ENCODE results near the gene SLC25A21. TPM values are rescaled to one million over a fixed set of nuclear protein-coding genes. Genes with fewer than 3 reads are reported as not detected.
"Not testable (repeated sequence)": the region's sequence is repeated elsewhere in the genome, so short reads cannot be mapped to it uniquely, and the experiment has no call there.

The SLC25A21 gene
- total RNA-seq, 2 donors from 2014 or later, result not detected

DNA sequence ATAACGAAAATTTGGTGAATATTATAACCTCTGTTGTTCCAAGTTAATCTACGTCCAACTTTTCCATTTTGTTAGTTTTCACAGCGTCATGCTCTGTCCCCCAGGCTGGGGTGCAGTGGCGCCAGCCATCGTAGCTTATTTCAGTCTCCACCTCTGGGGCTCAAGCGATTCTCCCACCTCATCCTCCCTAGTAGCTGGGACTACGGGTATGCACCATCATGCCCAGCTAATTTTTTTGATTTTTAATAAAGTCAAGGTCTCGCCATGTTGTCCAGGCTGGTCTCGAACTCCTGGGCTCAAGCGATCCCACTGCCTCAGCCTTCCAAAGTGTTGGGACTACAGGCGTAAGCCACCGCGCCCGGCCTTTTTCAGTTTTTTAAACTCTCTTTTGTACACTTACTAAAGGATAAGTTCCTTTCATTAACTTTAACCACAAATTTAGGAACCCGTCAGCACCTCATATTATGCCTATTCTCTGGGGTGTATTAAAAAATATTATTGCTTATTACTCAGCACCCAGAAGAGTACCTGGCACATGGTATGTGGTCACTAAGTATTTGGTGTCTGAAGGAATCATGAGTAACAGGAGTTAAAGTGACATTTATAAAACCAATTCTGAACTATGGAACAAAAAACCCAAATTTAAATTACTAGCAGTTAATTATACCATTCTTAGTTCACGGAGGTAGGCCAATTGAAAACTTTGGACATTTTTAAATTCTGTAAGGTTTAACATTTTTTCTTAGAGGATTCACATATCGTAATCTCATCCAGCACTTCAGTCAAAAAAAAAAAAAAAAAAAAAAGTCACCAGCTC is 24.4 kb upstream of the SLC25A21 start:
- Mint-ChIP-seq H3K36me3 (ENCODE audit: low read depth) (no peaks in the 10 kb centered on the region), H3K4me3 (peak overlapping the region; percentile 75), H3K27ac (no peak overlapping the region), H3K4me1 (no peaks in the 10 kb centered on the region), H3K27me3 (peaks cover 17% of the 10 kb centered on the region), H3K9me3 (no peaks in the 10 kb centered on the region)
- ATAC-seq (replicated peaks), result no peak

DNA sequence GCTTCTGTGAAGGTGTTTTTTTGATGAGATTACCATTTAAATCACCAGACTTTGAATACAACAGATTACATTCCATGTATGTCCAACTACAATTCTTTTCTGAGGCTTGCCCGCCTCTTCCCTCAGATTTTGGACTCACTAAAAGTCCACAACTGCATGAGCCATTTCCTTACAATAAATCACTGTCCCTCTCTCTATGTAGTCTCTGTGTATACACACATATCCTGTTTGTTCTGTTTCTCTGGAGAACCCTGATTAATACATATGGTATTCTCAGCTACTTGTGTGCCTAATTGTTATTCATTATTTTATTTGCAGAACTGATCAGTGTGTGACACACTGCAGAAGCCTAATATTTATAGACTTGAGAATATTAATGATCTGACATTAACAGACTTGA is 22.9 kb upstream of the SLC25A21 start:
- Mint-ChIP-seq H3K4me3 (no peak overlapping the region), H3K4me1 (no peaks in the 10 kb centered on the region), H3K9me3 (no peaks in the 10 kb centered on the region), H3K27ac (no peak overlapping the region), H3K27me3 (peaks cover 17% of the 10 kb centered on the region), H3K36me3 (ENCODE audit: low read depth) (no peaks in the 10 kb centered on the region)
- no peak for ATAC-seq (replicated peaks)

DNA sequence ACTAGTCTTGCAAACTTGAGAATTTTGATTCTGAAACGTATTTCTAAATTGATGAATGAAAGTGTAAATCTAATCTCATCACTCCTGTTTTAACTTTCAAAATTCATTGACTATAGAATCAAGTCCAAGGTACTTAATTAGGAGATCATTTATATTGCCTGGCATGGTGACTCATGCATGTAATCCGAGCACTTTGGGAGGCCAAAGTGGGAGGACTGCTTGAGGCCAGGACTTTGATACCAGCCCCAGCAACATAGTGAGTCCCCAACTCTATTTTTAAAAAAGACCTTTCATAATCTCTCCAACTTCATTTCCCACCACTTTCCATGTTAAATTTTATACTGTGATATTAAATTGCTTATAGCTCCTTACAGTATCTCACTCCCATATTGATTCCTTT is 22.3 kb upstream of the SLC25A21 start:
- Mint-ChIP-seq H3K27me3 (peaks cover 17% of the 10 kb centered on the region), H3K4me1 (no peaks in the 10 kb centered on the region), H3K9me3 (no peaks in the 10 kb centered on the region), H3K27ac (no peak overlapping the region), H3K4me3 (no peak overlapping the region), H3K36me3 (ENCODE audit: low read depth) (no peaks in the 10 kb centered on the region)
- ATAC-seq (replicated peaks), result no peak

DNA sequence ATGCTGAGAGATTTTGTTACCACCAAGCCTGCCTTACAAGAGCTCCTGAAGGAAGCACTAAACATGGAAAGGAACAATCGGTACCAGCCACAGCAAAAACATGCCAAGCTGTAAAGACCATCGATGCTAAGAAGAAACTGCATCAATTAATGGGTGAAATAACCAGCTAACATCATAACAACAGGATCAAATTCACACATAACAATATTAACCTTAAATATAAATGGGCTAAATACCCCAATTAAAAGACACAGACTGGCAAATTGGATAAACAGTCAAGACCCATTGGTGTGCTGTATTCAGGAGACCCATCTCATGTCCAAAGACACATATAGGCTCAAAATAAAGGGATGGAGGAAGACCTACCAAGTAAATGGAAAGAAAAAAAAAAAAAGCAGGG is 17.3 kb upstream of the SLC25A21 start:
- not testable (repeated sequence) for H3K27ac Mint-ChIP-seq; H3K36me3 Mint-ChIP-seq (ENCODE audit: low read depth); H3K27me3 Mint-ChIP-seq; ATAC-seq (replicated peaks); H3K9me3 Mint-ChIP-seq; H3K4me1 Mint-ChIP-seq; H3K4me3 Mint-ChIP-seq

DNA sequence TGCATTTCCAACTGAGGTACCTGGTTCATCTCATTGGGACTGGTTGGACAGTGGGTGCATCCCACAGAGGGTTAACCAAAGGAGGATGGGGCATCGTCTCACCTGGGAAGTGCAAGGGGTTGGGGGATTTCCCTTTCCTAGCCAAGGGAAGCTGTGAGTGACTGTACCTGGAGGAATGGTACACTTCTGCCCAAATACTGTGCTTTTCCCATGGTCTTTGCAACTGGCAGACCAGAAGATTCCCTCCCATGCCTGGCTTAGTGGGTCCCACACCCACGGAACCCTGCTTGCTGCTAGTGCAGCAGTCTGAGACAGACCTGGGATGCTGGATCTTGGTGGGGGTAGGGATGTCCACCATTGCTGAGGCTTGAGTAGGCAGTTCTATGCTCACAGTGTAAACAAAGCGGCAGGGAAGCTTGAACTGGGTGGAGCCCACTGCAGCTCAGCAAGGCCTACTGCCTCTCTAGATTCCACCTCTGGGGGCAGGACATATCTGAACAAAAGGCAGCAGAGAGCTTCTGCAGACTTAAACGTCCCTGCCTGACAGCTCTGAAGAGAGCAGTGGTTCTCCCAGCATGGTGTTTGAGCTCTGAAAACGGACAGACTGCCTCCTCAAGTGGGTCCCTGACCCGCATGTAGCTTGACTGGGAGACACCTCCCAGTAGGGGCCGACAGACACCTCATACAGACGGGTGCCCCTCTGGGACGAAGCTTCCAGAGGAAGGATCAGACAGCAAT is 15.6 kb upstream of the SLC25A21 start:
- H3K4me1 Mint-ChIP-seq; H3K9me3 Mint-ChIP-seq; H3K4me3 Mint-ChIP-seq; ATAC-seq (replicated peaks); H3K27ac Mint-ChIP-seq; H3K27me3 Mint-ChIP-seq; H3K36me3 Mint-ChIP-seq (ENCODE audit: low read depth): not testable (repeated sequence)

DNA sequence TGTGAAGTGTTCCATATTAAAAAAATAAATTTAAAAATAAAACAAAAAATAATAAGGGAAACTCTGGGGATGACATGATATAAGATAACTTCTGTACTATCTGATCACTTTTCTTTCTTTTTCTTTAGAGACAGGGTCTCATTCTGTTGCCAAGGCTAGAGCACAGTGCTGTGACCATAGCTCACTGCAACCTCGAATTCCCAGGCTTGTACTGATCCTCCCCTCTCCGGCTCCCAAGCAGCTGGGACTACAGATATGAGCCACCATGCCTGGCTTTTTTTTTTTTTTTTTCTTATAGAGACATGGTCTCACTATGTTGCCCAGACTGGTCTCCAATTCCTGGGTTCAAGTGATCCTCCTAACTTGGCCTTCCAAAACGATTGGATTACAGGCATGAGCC is 14.9 kb upstream of the SLC25A21 start:
- Mint-ChIP-seq H3K36me3 (ENCODE audit: low read depth) (no peaks in the 10 kb centered on the region), H3K4me3 (no peak overlapping the region), H3K27ac (no peak overlapping the region), H3K27me3 (no peaks in the 10 kb centered on the region), H3K9me3 (peaks cover 5% of the 10 kb centered on the region), H3K4me1 (no peaks in the 10 kb centered on the region)
- no peak for ATAC-seq (replicated peaks)

DNA sequence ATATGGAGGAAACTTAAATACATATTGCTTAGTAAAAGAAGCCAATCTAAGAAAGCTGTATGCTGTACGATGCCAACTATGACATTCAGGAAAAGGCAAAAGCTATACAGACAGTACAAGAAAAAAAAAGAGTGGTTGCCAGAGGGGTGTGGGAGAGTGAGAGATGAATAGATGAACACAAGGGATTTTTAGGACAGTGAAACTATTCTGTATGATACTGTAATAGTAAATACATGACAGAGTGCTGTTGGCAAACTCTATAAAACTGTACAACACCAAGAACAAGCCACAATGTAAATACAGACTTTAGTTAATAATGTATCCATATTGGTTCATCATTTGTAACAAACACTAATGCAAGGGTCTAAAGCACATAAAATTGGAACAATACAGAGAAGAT is 14.5 kb upstream of the SLC25A21 start:
- Mint-ChIP-seq H3K4me1 (no peaks in the 10 kb centered on the region), H3K36me3 (ENCODE audit: low read depth) (no peaks in the 10 kb centered on the region), H3K27me3 (peaks cover 3% of the 10 kb centered on the region), H3K4me3 (no peak overlapping the region), H3K27ac (no peak overlapping the region), H3K9me3 (peaks cover 8% of the 10 kb centered on the region)
- no peak for ATAC-seq (replicated peaks)

DNA sequence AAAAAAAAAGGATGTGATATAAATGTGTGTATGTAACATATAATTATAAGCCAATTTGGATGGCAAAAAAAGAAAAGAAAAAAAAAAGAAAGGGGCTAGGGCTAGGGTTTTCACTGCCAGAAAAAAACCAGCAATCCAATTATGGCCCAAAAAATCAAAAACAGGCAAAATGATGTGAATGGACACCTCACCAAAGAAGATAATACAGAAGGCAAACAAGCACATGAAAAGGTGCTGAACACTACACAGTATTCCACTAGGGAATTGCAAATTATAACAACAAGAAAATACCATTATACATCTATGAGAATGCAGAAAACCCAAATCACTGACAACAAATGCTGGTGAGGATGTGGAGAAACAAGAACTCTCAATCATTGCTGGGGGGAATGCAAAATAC is 13.3 kb upstream of the SLC25A21 start:
- Mint-ChIP-seq H3K9me3 (peaks cover 8% of the 10 kb centered on the region), H3K4me3 (no peak overlapping the region), H3K27ac (no peak overlapping the region), H3K27me3 (peaks cover 3% of the 10 kb centered on the region), H3K4me1 (no peaks in the 10 kb centered on the region), H3K36me3 (ENCODE audit: low read depth) (no peaks in the 10 kb centered on the region)
- no peak for ATAC-seq (replicated peaks)

DNA sequence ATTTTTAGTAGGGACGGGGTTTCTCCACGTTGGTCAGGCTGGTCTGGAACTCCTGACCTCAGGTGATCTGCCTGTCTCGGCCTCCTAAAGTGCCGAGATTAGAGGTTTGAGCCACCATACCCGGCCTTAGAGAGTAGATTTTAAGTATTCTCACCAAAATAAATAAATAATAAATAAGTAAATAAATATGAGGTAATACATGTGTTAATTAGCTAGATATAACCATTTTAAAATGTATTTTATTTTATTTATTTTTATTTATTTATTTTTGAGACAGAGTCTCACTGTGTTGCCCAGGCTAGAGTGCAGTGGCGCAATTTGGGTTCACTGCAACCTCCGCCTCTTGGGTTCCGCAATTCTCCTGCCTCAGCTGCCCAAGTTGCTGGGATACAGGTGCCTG is 12.1 kb upstream of the SLC25A21 start:
- H3K4me3 Mint-ChIP-seq; H3K27me3 Mint-ChIP-seq; H3K27ac Mint-ChIP-seq; H3K4me1 Mint-ChIP-seq; H3K36me3 Mint-ChIP-seq (ENCODE audit: low read depth); H3K9me3 Mint-ChIP-seq; ATAC-seq (replicated peaks): not testable (repeated sequence)

DNA sequence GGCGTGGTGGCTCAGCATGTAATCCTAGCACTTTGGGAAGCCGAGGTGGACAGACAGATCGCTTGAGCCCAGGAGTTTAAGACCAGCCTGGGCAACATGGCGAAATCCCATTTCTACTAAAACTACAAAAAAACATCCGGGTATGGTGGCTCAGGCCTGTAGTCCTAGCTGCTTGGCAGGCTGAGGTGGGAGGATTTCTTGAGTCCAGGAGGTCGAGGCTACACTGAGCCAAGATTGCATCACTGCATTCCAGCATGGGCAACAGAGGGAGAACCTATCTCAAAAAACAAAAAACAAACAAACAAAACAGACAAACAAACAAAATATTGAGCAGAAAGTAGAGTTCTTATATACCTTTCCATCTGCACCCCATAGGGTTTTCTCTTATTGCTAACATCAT is 9.0 kb upstream of the SLC25A21 start:
- Mint-ChIP-seq H3K27me3 (peaks cover 3% of the 10 kb centered on the region), H3K4me3 (no peak overlapping the region), H3K9me3 (peaks cover 4% of the 10 kb centered on the region), H3K36me3 (ENCODE audit: low read depth) (no peaks in the 10 kb centered on the region), H3K4me1 (no peaks in the 10 kb centered on the region), H3K27ac (no peak overlapping the region)
- no peak for ATAC-seq (replicated peaks)

DNA sequence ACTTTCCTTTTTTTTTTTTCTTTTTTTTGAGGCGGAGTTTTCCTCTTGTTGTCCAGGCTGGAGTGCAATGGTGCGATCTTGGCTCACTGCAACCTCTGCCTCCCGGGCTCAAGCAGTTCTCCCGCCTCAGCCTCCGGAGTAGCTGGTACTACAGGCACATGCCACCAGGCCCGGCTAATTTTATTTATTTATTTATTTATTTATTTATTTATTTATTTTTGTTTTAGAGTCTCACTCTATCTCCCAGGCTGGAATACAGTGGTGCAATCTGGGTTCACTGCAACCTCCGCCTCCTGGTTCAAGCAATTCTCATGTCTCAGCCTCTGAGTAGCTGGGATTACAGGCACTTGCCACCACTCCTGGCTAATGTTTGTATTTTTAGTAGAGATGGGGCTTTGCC is 8.5 kb upstream of the SLC25A21 start:
- H3K36me3 Mint-ChIP-seq (ENCODE audit: low read depth); H3K27me3 Mint-ChIP-seq; ATAC-seq (replicated peaks); H3K4me1 Mint-ChIP-seq; H3K27ac Mint-ChIP-seq; H3K4me3 Mint-ChIP-seq; H3K9me3 Mint-ChIP-seq: not testable (repeated sequence)

DNA sequence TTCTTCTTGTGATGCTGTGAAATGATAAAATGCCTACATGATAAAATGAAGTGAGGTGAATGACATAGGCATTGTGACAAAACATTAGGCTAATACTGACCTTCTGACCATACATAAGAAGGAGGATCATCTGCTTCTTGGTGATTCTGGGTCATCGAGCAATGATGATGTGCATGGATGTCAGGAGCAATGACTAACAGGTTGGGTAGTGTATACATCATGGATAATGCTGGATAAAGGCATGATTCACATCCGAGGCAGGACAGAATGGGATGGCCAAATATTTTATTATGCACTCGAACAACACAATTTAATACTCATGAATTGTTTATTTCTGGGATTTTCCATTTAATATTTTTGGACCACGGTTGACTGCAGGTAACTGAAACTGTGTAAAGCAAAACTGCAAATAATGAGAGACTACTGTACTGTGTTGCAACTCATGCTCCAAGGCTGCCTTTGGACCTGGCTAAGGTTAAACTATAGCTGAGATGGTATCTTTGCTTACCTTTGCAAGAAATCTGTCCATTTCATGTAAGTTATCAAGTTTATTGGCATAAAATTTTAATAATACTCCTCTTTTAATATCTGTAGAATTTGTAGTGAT is 7.6 kb upstream of the SLC25A21 start:
- Mint-ChIP-seq H3K36me3 (ENCODE audit: low read depth) (no peaks in the 10 kb centered on the region), H3K4me1 (no peaks in the 10 kb centered on the region), H3K27me3 (peaks cover 3% of the 10 kb centered on the region), H3K4me3 (no peak overlapping the region), H3K9me3 (peaks cover 4% of the 10 kb centered on the region), H3K27ac (no peak overlapping the region)
- no peak for ATAC-seq (replicated peaks)

DNA sequence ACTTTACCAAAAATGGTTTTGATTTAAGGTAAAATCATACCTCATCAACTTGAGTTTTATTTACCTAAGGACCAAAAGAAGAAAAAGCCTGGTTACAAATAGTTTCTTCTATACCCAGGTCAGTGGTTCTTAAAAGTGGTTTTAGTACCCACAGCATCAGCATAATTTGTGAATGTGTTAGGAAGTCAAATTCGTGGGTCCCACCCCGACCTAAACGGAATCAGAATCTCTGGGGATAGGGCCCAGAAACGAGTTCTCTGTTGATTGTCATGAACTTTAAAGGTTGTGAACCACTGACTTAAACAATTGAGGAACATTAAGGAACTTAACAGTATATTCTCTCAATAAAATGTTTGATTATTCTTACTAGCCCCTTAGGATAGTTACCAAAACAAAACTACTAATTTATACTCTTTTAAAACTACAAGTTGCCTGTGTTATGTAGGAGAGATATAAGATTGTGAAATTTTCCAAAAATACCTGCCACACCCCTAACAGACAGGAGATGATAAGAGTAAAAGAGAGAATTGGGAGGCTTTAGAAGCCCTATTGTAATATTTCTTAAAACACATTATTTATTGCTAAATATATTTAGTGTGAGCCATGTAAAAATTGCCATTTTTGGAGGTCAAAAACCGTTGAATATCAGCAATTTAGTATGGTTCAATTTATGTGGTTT is 669 bp upstream of the SLC25A21 start:
- Mint-ChIP-seq H3K9me3 (no peaks in the 10 kb centered on the region), H3K36me3 (ENCODE audit: low read depth) (no peaks in the 10 kb centered on the region), H3K27me3 (peaks cover 15% of the 10 kb centered on the region), H3K4me3 (no peak overlapping the region), H3K27ac (no peak overlapping the region), H3K4me1 (no peaks in the 10 kb centered on the region)
- ATAC-seq (replicated peaks), result no peak

DNA sequence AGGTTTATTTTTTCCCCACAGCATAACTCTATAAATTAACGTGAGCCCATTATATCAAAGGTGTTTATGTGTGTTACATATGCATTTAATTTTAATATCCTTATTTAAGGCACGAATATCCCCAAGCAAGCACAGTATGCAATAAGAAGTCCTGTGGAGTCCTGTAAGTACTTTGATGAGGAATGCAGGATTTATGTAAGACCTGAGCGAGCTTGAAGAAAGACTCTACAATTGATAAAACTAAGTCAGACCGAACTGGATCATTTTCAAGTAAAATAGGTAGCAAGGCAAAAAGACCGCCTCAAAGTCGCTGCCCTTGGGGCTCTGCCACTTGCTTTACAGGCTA is 755 bp downstream of the SLC25A21 start:
- Mint-ChIP-seq H3K4me1 (no peaks in the 10 kb centered on the region), H3K27ac (no peak overlapping the region), H3K27me3 (peaks cover 15% of the 10 kb centered on the region), H3K4me3 (no peak overlapping the region), H3K36me3 (ENCODE audit: low read depth) (no peaks in the 10 kb centered on the region), H3K9me3 (no peaks in the 10 kb centered on the region)
- ATAC-seq (replicated peaks), result no peak

DNA sequence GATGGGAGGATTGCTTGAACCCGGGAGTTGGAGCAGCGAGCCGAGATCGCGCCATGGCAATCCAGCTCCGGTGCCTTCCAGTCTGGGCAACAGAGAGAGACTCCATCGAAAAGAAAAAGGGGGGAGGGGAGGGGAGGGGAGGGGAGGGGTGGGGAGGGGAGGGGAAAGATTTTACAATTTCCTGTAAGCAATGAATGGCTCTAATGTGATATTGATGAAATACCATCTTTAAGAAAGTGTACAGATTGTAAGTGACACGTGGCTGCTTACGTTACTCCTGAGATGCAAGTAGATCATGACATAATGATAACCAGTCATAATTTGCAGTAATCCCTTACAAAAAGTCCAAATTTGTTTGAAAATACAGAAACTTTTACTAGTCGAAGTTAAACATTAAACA is 1.4 kb downstream of the SLC25A21 start:
- Mint-ChIP-seq H3K36me3 (ENCODE audit: low read depth) (no peaks in the 10 kb centered on the region), H3K4me3 (no peak overlapping the region), H3K9me3 (no peaks in the 10 kb centered on the region), H3K4me1 (no peaks in the 10 kb centered on the region), H3K27ac (no peak overlapping the region), H3K27me3 (peaks cover 15% of the 10 kb centered on the region)
- no peak for ATAC-seq (replicated peaks)

All from activated T-helper 17 cell treated with anti-CD3 and anti-CD28 coated beads, Interleukin-2, amount 50 U/mL, for 72 hours (primary cell).